GM12892 (cell line): Measurements from ENCODE around the gene DUSP12.

Experiments used
- POLR2A ChIP-seq: IDR thresholded peaks from 2 replicates; pipeline ENCODE4 v1.6.1; 2011; ENCODE audit warnings: low read depth, low read length, control low read depth
- POLR2AphosphoS5 ChIP-seq: IDR thresholded peaks from 2 replicates; pipeline ENCODE4 v1.6.1; 2011; ENCODE audit warnings: low read depth, low read length, control low read depth

GRCh38 chr1:161773791-161774190 lies 24.2 kb downstream of the DUSP12 start:
- no peak for TF ChIP-seq POLR2A
- TF ChIP-seq POLR2AphosphoS5 = no peak
